HL-60 (cell line): ENCODE data around the gene ST6GALNAC3.

Experiments
- DNase-seq, 2 experiments: peaks; one replicate each; pipeline ENCODE4 v3.0.0-alpha.2; 2010 to 2020; ENCODE audit warnings: low read depth in 1 of 2, low spot score in 1 of 2
- H3K27ac ChIP-seq: fragments of 250-450 bp; sonication (Bioruptor Pico); replicated peaks from 2 replicates; pipeline ENCODE4 v1.5.1; 2020; ENCODE audit warnings: mild to moderate bottlenecking, moderate library complexity
- H3K27me3 ChIP-seq: fragments of 250-450 bp; sonication (Bioruptor Pico); 2 replicates; pipeline ENCODE4 v1.5.1; 2021; ENCODE audit warnings: mild to moderate bottlenecking, moderate library complexity; ENCODE audit not compliant: insufficient read depth, poor library complexity, severe bottlenecking
- H3K4me3 ChIP-seq: replicated peaks from 2 replicates; pipeline ENCODE4 v1.5.1; 2011; ENCODE audit warnings: mild to moderate bottlenecking, control low read depth, low read length; ENCODE audit not compliant: insufficient read depth
- CTCF ChIP-seq: IDR thresholded peaks from one replicate; pipeline ENCODE4 v1.5.1; 2011; ENCODE audit warnings: low read length, control low read depth, inconsistent platforms; ENCODE audit not compliant: insufficient read depth
- GABPA ChIP-seq: IDR thresholded peaks from 2 replicates; pipeline ENCODE4 v1.6.1; 2012; ENCODE audit warnings: low read depth
- POLR2AphosphoS5 ChIP-seq: IDR thresholded peaks from 2 replicates; pipeline ENCODE4 v1.6.1; 2012; ENCODE audit warnings: low read depth
- REST ChIP-seq: IDR thresholded peaks from 2 replicates; pipeline ENCODE4 v1.6.1; 2012; ENCODE audit warnings: low read depth; ENCODE audit not compliant: insufficient replicate concordance
- SPI1 ChIP-seq: IDR thresholded peaks from 2 replicates; pipeline ENCODE4 v1.6.1; 2012; ENCODE audit warnings: low read depth, mild to moderate bottlenecking, borderline replicate concordance

Gene ST6GALNAC3

GRCh38 chr1:76530953-76531352, 456.4 kb downstream of the ST6GALNAC3 start:
- Histone ChIP-seq H3K4me3 (no peak overlapping the region), H3K27ac (no peak overlapping the region), H3K27me3 (no peaks in the 10 kb centered on the region)
- no peak for TF ChIP-seq SPI1
- TF ChIP-seq GABPA: no peak
- TF ChIP-seq CTCF: no peak
- no peak for TF ChIP-seq POLR2AphosphoS5
- TF ChIP-seq REST: no peak
- DNase-seq: no peak

GRCh38 chr1:76541618-76542017, 467.1 kb downstream of the ST6GALNAC3 start:
- Histone ChIP-seq H3K4me3 (no peak overlapping the region), H3K27me3 (no peaks in the 10 kb centered on the region), H3K27ac (no peak overlapping the region)
- TF ChIP-seq GABPA (no peak), POLR2AphosphoS5 (no peak), REST (no peak), CTCF (no peak), SPI1 (no peak)
- no peak for DNase-seq

GRCh38 chr1:76542359-76542758, 467.8 kb downstream of the ST6GALNAC3 start:
- Histone ChIP-seq H3K27me3 (no peaks in the 10 kb centered on the region), H3K4me3 (no peak overlapping the region), H3K27ac (no peak overlapping the region)
- DNase-seq: no peak
- TF ChIP-seq POLR2AphosphoS5 (no peak), GABPA (no peak), REST (no peak), CTCF (no peak), SPI1 (no peak)
